Liver (tissue), 3 donors: Measurements from ENCODE around the gene MTARC2.

Experiments
- ATF3 ChIP-seq: IDR thresholded peaks from 2 replicates; pipeline ENCODE4 v1.6.1; 2016; ENCODE audit warnings: antibody characterized with exemption
- CTCF ChIP-seq: fragments of 150-350 bp; IDR thresholded peaks from 2 replicates; pipeline ENCODE4 v1.5.1; 2017; ENCODE audit warnings: improper control_type of control experiment, low read depth, low read length; ENCODE audit not compliant: missing input control
- FOXA1 ChIP-seq: IDR thresholded peaks from 2 replicates; pipeline ENCODE4 v1.6.1; 2016; ENCODE audit warnings: antibody characterized with exemption
- JUND ChIP-seq, 2 donors: IDR thresholded peaks; 2 replicates each; pipeline ENCODE4 v1.6.1; 2016; ENCODE audit warnings: antibody characterized with exemption in 2 of 2
- MAX ChIP-seq: IDR thresholded peaks from 2 replicates; pipeline ENCODE4 v1.6.1; 2016; ENCODE audit warnings: antibody characterized with exemption
- RAD21 ChIP-seq, 2 donors: IDR thresholded peaks; 2 replicates each; pipeline ENCODE4 v1.6.1; 2016; ENCODE audit warnings: antibody characterized with exemption in 2 of 2, mild to moderate bottlenecking in 2 of 2
- TAF1 ChIP-seq: conservative IDR thresholded peaks from 2 replicates; pipeline ENCODE4 v1.6.1; 2016; ENCODE audit warnings: antibody characterized with exemption, mild to moderate bottlenecking
- YY1 ChIP-seq: IDR thresholded peaks from 2 replicates; pipeline ENCODE4 v1.6.1; 2016; ENCODE audit warnings: antibody characterized with exemption, mild to moderate bottlenecking
- donor health status: healthy.
- donor health status: healthy.

- TF ChIP-seq CTCF (no peak), ATF3 (no peak), FOXA1 (no peak), RAD21 (IDR thresholded peaks at IDR 0.05) (no peak), MAX (no peak), JUND (IDR thresholded peaks at IDR 0.05) (no peak), YY1 (no peak), TAF1 (no peak)
Observed at GRCh38 chr1:220786057-220786336, 37.9 kb downstream of the MTARC2 start.
